NCI-H510A (cell line): ENCODE measurements around the gene PXDN.
A peak's percentile ranks its signal among the peaks of the same experiment; 100 is the strongest.
"Not testable (repeated sequence)": the region's sequence is repeated elsewhere in the genome, so short reads cannot be mapped to it uniquely, and the experiment has no call there.

Experiments
- DNase-seq: peaks from one replicate; lab custom pipeline; 2025; lab: John Stamatoyannopoulos, UW

The PXDN gene

DNA sequence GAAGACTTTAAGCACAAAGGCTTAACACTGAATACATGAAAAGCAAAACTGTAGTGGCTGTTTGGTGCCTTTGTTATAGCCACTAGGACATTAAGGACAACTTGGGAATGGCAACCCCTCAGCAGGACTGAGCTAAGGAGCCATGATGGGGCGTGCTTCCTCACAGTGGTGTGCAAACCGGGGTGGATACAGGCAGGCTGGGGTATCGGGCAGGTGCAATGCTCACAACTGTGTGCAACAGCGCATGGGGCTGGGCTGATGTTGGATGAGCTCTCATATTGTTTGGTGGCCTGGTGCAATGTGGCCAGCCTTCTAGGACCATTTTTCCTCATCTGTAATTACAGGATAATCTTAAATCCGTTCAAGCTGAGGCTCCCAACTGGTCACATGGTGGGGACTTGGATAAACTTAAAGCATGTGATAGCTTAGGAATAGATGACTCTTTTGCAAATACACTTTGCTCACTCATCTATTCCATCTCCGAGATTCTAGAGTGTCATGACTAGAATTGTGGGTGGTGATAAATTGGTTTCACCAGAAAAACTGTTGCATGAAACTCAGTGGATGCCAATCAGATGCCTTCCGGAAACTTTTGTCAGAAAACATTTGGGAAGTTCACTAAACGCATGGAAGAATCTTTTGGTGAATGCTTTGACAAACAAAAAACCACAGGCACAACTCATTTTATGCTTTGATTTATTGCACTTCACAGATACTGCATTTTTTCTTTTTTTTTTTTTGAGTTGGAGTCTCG is 116.5 kb downstream of the PXDN start:
- DNase-seq, result no peak

DNA sequence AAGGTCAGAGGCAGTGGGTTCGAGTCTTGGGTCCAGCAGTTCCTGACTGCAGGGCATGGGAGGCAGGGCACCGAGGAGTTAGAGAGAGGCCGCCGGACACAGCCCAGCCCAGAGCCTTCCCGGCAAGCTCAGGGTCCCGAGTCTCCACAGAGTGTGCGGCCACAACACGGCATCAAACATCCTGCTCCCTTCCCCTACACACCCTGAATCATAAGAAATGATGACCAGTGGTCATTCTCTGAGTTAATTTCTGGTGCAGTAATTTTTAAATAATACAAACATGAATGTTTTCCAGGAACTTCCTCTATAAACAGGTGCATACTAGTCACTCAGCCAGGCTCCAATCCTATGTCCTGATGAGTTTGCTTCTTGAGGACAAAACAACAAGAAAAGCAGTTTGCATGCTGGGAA is 118.0 kb downstream of the PXDN start:
- no peak for DNase-seq

DNA sequence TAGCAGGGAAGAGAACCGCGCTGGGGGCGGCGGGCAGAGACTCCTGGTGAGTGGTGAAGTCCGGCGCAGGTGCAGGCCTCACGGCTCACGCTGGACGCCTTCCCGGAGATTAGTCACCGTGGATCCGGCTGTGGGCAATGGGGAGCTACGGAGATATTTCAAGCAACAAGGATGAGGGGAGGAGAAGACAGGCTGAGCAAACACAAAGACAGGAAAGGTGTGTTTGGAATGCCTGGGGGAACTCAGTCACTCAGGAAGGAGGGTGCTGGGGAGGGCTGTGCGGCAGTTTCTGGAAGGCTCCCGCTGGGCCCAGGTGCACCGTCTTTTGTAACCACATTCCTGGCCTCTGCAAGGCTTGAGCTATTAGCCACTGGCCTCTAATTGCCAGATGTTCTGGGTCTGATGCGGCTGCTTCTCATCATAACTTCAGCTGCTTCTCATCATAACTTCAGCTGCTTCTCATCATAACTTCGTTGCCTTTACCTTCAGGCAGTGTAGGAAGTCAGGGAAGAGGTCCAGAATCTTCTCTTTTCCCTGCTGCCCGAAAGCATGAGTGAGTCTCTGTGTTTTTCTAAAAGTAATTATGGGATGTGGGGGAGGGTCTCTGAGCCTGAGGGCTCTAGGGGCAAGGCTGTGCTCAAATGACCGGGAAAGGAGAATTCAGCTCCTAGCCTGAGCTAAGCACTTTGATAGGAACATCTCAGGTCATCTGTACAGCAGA is 118.9 kb downstream of the PXDN start:
- no peak for DNase-seq

DNA sequence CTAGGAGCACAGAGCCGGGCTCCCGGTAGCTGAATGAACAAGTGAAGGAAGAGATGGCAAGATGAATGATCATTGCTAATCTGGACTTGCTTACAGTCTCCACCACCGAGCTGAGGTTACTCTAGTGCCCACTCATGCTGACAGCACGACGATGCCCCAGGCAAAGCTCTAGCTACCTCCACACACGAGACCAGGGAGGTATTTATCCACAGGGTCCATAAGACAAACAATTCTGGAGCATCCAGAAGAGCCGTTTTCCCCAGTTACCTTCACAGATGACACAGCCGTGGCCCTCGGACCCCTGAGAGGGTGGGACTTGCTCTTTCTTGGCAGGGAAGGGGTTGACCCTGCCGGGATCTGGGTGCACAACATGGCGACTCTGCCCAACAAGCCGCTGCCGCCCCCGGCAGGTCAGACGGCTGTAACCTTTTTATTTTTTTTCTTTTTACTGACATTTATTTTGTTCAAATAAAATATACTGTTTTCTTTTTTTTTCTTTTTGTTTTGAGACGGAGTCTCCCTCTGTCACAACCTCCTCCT is 120.3 kb downstream of the PXDN start:
- no peak for DNase-seq

DNA sequence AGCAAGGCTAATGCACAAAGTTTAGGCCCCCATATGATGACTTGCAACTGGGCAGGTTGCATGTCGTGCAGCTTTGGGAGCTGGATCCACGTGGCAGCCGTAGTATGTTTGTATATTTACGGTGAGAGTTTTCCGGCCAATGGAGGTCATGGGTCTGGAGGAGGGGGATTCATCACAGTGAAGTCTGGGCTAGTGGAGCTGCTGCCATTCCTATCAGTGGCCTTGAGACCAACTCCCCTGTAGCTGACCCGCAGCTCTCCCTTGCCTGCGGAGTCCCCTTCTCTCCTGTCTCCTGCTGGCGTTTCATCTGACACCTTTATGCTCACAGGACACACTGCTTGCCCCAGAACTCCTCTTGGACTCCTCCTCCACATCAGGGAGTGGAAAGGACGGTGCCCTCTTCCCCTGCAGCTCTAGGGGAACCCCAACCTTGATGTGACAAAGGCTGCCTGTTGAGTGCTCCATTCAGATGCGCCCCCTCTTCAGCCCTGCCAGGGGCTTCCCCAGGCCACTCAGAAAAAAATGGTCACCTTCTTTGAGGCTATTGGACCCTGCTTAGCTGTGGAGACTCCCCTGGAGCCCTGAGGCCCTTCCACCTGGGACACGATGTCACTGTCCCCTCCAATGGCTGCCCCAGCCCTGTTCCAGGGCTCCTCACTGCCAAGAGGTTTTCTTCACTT is 121.7 kb downstream of the PXDN start:
- DNase-seq, result no peak

DNA sequence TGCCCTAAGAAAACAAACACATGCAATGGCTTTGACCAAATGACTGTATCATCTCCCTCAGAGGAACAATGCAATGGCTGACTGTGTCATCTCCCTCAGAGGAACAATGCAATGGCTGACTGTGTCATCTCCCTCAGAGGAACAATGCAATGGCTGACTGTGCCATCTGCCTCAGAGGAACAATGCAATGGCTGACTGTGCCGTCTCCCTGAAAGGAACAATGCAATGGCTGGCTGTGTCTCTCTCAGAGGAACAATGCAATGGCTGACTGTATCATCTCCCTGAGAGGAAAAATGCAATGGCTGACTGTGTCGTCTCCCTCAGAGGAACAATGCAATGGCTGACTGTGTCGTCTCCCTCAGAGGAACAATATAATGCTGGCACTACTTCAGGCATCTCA is 122.3 kb downstream of the PXDN start:
- not testable (repeated sequence) for DNase-seq

DNA sequence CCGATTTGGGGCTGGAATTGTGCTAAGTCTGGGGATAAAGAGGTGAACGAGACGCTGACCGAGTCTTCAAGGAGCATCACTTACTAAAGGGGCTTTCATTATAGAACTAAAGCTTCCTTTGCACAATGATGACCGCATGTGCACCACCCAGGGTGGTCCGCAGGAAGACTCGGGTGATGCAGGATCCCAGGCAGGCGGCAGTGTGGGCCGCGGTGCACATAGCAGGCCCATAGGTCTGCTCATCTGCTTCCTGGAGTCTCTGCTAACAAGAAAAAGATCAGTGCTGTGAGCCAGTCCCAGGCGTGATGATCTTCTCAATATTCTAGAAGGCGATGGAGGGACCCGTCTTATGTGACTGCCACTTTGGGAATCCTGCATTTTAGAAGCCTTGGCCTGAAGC is 122.8 kb downstream of the PXDN start:
- DNase-seq, result no peak

DNA sequence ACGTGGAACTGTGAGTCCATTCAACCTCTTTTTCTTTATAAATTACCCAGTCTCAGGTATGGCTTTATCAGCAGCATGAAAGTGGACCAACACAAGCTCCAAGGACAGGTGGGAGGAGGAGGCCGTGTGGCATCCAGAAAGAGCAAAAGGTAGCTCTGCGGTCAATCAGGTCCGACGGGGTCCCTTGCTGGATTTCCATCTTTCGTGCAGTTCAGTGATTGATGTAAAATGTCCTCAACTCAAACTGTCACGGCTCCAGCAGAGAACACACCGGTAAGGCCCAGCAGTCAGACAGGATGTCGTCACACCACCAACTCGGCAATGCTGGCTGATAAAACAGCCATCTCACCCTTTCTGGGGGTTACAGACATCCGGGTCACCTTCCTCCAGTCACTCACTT is 123.3 kb downstream of the PXDN start:
- no peak for DNase-seq

DNA sequence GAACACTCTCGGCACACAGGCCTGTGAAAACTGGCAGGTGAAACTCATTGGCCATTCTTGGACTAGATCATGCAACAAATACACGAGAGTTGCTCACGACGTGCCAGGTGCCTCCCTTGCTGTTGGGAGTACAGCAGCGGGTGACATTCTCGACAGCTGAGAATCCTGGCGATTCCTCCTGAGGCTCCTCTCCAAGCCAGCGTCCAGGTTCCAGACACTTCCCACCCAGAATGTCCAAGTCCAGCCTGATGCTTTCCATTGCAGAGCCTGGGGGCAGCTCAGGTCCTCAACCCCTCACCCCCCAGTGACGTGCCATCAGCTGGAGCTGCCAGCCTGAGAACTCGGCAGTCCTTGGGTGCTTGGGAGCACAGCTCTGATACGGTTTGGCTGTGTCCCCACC is 124.2 kb downstream of the PXDN start:
- no peak for DNase-seq

DNA sequence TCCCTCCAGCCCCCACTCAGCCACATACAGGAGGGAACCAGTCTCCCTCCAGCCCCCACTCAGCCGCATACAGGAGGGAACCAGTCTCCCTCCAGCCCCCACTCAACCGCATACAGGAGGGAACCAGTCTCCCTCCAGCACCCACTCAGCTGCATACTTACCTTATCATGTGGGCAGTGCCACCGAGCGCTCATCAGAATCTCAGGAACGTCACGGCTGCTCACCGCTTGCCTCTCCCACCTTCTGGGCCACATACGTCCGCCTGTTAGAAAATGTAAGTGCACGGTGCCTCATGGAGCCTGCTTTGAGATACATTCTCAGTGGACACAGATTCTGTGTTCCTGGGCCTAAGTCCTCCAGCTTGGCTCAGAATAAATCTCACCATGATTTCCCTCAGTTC is 124.8 kb downstream of the PXDN start:
- no peak for DNase-seq

DNA sequence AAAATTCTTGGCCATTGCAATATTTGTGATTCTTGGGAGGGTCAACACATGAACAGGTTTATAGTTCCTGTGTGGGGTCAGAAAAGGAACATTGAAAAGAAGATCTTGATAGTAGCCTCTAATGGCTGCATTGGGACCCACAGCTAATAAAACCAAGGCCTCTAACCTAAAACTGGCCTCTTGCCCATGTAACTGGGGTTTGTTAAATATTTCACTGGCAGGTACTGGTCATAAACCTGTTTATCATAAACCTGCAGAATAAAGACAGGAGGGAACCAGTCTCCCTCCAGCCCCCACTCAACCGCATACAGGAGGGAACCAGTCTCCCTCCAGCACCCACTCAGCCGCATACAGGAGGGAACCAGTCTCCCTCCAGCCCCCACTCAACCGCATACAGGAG is 125.3 kb downstream of the PXDN start:
- no peak for DNase-seq

DNA sequence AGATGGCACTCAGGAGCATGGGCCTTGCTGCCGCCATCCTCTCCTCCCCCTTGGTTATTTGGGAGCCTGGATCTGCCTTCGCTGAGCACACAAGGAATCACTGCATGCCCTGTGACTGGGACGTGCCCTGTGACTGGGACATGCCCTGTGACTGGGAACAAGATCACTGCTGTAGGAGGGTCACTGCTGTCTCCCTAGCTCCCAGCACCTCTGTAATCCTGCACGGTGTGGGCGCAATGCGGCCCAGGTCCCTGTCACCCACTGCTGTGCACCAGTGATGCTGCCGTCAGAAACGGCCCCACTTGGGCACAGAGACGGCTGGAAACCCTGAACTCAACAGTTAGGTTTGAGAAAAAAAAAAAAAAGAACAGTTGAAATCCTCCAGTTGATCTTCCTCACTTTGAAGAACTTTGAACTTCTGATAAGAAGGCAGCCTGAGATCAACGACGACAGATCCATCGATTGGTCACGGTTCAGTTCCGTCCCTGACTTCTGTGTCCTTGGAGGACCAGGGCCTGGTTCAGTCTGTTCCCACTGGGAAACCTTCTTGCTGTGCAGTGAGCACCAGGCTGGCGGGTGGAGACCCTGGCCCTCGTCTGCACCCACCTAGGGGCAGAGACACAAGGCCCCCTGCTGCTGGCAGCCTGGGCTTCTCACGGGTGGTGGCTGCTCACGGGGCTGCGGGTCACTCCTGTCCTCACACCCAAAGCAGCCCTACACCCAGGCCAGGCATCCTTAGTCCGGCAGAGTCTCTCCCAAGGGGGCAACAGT is 125.9 kb downstream of the PXDN start:
- DNase-seq, result no peak

DNA sequence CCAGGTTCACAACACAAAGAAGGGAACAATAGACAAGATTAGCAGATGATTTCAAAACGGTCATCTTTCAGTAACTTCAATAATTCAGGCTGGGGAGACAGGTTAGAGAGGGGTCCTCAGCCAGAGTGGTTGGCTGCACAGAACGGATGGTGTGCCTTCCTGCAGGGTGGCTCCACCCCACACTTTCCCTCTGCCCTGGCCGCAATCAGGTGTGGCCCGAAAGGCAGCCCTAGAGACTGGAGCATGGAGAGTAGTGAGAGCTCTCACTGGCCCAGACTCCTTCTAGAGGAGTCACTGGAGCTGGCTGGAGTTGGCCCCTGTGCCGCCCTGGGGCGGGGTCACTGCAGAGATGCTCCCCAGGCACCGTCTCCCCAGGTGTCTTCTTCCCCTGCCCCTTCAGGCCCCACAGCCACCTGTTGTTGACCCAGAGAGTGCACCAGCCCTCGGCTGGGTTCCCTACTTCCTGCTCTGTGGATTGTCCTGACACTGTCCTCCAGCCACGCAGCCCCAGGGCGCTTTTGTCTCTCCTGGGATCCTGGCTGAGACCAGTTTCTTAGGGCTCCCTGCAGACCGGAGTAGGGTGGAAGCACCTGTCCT is 126.8 kb downstream of the PXDN start:
- DNase-seq, result peak; percentile 27

DNA sequence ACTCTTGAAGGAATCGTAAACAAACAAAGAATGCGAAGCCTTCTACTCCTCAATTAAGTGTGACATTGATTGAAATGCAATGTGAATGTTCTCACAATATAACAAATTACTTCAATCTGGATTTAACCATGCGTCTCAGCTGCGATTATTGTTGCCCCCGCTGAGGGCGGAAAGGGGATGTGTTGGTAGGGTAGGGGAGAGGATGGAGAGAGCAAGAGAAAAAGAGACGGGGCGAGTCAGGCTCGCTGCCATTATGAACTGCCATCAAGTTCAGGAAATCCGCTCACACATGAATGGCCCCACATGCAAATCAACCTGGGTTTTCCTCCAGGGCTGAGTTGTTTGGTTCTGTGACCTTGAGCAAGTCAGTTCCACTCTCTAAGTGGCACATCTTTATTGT is 129.8 kb downstream of the PXDN start:
- no peak for DNase-seq

DNA sequence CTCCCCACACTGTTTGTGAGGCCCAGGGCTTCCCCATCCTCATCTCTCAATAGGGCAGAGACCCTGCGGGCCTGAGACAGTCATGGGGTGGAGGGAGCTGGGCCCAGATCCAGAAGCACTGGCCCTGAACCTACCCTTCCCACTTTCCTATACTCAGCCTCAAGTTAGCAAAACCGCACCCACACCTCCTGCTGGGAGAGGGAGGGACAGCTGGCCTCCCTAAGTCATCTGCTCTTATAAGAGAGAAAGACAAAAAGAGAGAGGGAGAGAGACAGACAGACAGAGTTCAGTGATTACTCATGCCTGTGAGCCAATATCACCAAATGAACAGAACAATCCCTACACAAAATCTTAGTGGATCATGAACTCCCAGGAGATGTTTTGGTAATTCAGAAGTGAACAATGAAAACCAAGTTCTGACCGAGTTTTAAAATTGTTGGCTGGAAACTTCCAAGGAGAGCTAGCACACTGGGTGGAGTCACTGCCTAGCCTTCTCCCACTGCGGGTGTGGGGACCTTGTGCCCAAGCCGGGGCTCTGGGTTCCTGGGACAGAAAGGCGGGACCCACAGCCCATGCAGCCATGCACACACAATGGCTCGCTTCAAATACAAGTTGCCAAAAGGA is 130.5 kb downstream of the PXDN start:
- no peak for DNase-seq

DNA sequence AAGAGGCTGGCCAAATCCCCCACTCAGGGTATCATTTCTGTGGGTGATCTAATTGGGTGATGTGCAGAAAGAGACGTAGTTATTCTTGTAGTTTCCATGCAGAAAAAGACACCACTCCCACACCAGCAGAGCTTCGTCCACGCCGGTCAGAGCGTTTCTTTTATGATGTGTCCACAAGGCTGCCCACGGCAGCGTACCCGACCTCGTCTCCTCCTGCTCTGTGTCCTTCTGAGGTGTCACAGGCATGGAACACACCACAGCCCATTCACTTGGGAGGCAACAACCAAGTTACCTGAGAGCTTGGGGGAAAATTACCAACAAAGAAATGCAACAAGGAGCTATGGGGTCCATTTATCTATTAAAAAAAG is 131.3 kb downstream of the PXDN start:
- no peak for DNase-seq

DNA sequence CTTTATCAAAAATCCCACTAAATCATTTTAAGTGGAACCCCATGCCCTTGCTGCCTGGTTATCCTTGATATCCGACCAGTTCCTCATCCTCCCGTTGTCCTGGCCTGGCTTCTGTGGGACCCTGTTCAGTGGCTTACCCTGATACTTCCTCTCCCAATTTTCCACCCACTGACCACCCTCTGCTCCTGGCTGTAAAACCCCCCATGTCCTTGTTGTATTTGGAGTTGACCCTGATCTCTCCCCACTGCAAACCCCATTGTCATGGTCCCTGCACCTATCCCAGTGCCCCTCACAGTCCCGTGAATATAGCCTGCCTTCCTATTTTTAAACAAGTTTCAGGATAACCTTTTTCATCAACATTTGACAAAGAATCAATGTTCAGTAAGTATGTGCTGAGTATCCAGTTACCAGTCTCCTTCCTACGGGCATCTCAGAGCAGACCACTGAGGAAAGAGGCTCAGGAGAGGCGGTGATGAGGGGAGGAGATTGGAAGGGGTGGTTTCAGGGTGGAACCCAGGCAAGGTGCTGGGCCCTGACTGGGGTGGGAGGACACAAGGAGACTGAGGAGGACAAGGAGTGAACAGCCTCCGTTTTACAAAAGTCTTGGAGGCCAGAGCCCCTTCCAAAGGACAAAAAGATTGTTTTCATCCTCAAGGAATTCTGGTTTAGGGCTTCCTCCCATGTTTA is 131.8 kb downstream of the PXDN start:
- no peak for DNase-seq

DNA sequence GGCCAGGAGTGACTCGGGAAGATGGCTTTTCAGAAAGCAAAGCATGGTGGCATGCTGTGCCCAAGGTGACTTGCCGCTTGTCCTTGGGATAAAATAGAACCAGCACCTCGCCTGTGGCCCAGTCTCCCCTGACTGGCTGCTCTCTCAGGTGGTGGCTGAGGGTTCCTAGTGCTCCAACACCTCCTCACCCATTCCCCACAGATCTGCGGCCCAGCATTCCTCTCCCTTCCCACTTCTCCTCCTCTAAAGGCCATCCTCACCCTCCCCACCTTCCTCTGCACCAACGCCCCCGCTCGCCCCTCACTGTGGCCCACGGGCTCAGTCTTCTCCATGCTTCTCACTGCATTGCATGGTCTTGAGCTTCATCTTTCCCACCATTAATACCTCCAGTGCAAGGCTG is 132.4 kb downstream of the PXDN start:
- DNase-seq, result no peak

DNA sequence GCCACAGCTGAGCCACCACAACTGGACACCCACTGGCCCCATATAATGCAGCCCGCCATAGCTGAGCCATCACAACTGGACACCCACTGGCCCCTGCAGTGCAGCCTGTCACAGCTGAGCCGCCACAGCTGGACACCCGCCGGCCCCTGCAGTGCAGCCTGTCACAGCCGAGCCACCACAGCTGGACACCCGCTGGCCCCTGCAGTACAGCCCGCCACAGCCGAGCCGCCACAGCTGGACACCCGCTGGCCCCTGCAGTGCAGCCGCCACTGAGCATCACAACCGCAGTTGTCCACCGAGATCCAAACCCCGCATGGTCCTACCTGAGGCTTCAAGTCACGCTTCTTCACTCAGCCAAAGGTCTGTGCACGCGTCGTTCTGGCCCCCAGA is 134.2 kb downstream of the PXDN start:
- no peak for DNase-seq

DNA sequence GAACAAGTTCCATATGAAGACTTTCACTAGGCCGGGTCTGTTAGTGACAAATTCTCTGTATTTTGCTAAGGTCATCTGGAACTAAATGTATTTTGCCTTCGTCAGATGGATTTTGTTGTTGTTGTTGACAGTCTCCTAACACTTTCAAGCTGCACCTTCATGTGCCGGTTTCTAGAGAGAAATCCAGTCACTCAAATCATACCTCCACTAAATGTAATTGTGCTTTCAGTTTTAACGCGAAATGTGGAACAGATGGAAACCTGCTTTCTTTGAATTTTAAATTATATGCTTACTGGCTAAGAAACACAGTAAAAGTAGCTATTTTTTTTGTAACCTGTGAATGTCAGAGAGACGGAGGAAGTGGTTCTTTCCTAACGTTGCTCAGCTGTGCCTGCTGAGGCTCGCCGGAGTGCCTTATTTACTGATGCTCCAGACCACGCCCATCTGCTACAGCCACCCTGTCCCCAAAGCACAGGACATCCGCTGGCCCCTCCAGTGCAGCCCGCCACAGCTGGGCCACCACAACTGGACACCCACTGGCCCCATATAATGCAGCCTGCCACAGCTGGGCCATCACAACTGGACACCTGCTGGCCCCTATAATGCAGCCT is 134.7 kb downstream of the PXDN start:
- no peak for DNase-seq
